GM23248 (cell line): ENCODE measurements around the gene PRKAB1. TPM values are rescaled to one million over a fixed set of nuclear protein-coding genes. Genes with fewer than 3 reads are reported as not detected.
A peak's percentile ranks its signal among the peaks of the same experiment; 100 is the strongest.

Source experiments
- DNase-seq: peaks from one replicate; pipeline ENCODE4 v3.0.0-alpha.2; 2015
- H2AFZ ChIP-seq: fragments of 200-600 bp; sonication (generic); 2 replicates; pipeline ENCODE4 v1.6.1; 2016; ENCODE audit warnings: antibody characterized with exemption
- H3F3A ChIP-seq: fragments of 200-600 bp; sonication (generic); 2 replicates; pipeline ENCODE4 v1.6.1; 2016; ENCODE audit warnings: mild to moderate bottlenecking, antibody characterized with exemption, mixed run types; ENCODE audit not compliant: insufficient read depth
- H3K27ac ChIP-seq: fragments of 200-600 bp; sonication (generic); 2 replicates; pipeline ENCODE4 v1.5.1; 2016; ENCODE audit warnings: mild to moderate bottlenecking
- H3K27me3 ChIP-seq: fragments of 200-600 bp; sonication (generic); replicated peaks from 2 replicates; pipeline ENCODE4 v1.6.1; 2016; ENCODE audit warnings: mild to moderate bottlenecking; ENCODE audit not compliant: insufficient read depth
- H3K36me3 ChIP-seq: fragments of 200-600 bp; sonication (generic); 2 replicates; pipeline ENCODE4 v1.6.1; 2016; ENCODE audit warnings: low read depth, mild to moderate bottlenecking
- H3K4me1 ChIP-seq: fragments of 200-600 bp; sonication (generic); 2 replicates; pipeline ENCODE4 v1.6.1; 2016; ENCODE audit warnings: mild to moderate bottlenecking; ENCODE audit not compliant: insufficient read depth
- H3K4me2 ChIP-seq: fragments of 200-600 bp; sonication (generic); one replicate; pipeline ENCODE4 v1.6.1; 2016; ENCODE audit warnings: mild to moderate bottlenecking; ENCODE audit not compliant: unreplicated experiment
- H3K4me3 ChIP-seq: fragments of 200-600 bp; sonication (generic); 2 replicates; pipeline ENCODE4 v1.5.1; 2016; ENCODE audit warnings: mild to moderate bottlenecking
- H3K79me2 ChIP-seq: fragments of 200-600 bp; sonication (generic); 2 replicates; pipeline ENCODE4 v1.6.1; 2016; ENCODE audit warnings: mild to moderate bottlenecking; ENCODE audit not compliant: insufficient read depth
- H3K9ac ChIP-seq: fragments of 200-600 bp; sonication (generic); 2 replicates; pipeline ENCODE4 v1.6.1; 2016; ENCODE audit warnings: mild to moderate bottlenecking
- H3K9me2 ChIP-seq: fragments of 200-600 bp; sonication (generic); 2 replicates; pipeline ENCODE4 v1.6.1; 2016; ENCODE audit warnings: mixed run types, mild to moderate bottlenecking, moderate library complexity; ENCODE audit not compliant: insufficient read depth
- H3K9me3 ChIP-seq: fragments of 200-600 bp; sonication (generic); one replicate; pipeline ENCODE4 v1.6.1; 2017; ENCODE audit warnings: low read depth
- H4K20me1 ChIP-seq: fragments of 200-600 bp; sonication (generic); 2 replicates; pipeline ENCODE4 v1.6.0; 2016; ENCODE audit not compliant: insufficient read depth
- EZH2 ChIP-seq: fragments of 200-600 bp; sonication (generic); IDR thresholded peaks from 2 replicates; pipeline ENCODE4 v1.6.1; 2018; ENCODE audit warnings: antibody characterized with exemption, mild to moderate bottlenecking; ENCODE audit not compliant: insufficient read depth, poor library complexity, severe bottlenecking
- EZH2phosphoT487 ChIP-seq: fragments of 200-600 bp; sonication (generic); IDR thresholded peaks from 2 replicates; pipeline ENCODE4 v1.6.1; 2018; ENCODE audit warnings: antibody characterized with exemption, moderate library complexity, mild to moderate bottlenecking, low read depth; ENCODE audit not compliant: insufficient read depth
- WGBS, 2 experiments: methylation state at CpG; one replicate each; pipeline ENCODE4 v1.1.6; 2015 to 2017; ENCODE audit warnings: low lambda C conversion rate in 2 of 2, low coverage in 1 of 2; ENCODE audit errors: missing lambda C conversion rate in 2 of 2; 5-methylcytosine and 5-hydroxymethylcytosine counted together
- in situ Hi-C: fragments of 300-500 bp; cut with MboI; formaldehyde crosslinking; loops from 2 replicates; pipeline ENCODE4 v1.15.0; 2020
- polyA plus RNA-seq: library from polyadenylated mRNA; unstranded; fragments of >200 nt; fragmentation: Nextera tagmentation; extraction: Ambion mirVana; gene quantifications from 2 replicates; pipeline ENCODE4 v1.2.1, GENCODE V29; 2016
- total RNA-seq: library from RNA; depleted of rRNA; stranded (reverse); fragments of >200 nt; shearing (Covaris generic); gene quantifications from 2 replicates; pipeline ENCODE4 v1.2.3, GENCODE V29; 2014

PRKAB1 gene
- total and polyA plus RNA-seq, 2 experiments from 2014 or later = 19.2 to 24.7 TPM

DNA sequence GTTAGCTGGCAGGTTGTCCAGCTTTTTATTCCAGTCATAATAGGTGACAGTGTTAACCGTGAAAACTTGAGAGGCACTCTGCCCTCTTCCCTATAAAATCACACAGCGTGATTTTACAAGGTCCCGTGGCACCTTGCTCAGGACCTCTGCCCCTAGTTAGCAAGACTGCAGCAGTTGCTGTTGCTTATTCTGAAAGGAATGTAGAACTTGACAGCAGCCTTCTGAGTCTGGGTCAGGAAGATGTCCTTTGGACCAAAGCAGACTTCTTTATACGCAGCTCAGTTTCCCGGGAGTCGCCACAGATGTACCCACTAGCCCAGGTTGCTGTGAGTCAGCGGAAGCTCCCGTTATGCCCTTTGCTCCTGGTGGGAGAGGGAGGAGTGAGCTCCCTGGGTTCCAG is 13.2 kb downstream of the PRKAB1 start:
- 88 to 90% methylated on average over 8 of the region's 8 CpGs for WGBS, 2 experiments
- TF ChIP-seq EZH2phosphoT487 (no peak), EZH2 (no peak)
- no peaks in the 10 kb centered on the region for H4K20me1 ChIP-seq
- H3K27ac ChIP-seq = no peak overlapping the region
- H3K9me2 ChIP-seq = no peaks in the 10 kb centered on the region
- H3K4me2 ChIP-seq = no peak overlapping the region
- H2AFZ ChIP-seq = no peak overlapping the region
- no peaks in the 10 kb centered on the region for H3K79me2 ChIP-seq
- H3K9me3 ChIP-seq = no peaks in the 10 kb centered on the region
- H3K4me1 ChIP-seq = peaks cover 8% of the 10 kb centered on the region
- no peak overlapping the region for H3K4me3 ChIP-seq
- no peaks in the 10 kb centered on the region for H3K27me3 ChIP-seq
- in situ Hi-C loops = no loop called here
- H3F3A ChIP-seq = peaks cover 15% of the 10 kb centered on the region
- no peak for DNase-seq
- no peak overlapping the region for H3K9ac ChIP-seq
- peaks cover 34% of the 10 kb centered on the region for H3K36me3 ChIP-seq

DNA sequence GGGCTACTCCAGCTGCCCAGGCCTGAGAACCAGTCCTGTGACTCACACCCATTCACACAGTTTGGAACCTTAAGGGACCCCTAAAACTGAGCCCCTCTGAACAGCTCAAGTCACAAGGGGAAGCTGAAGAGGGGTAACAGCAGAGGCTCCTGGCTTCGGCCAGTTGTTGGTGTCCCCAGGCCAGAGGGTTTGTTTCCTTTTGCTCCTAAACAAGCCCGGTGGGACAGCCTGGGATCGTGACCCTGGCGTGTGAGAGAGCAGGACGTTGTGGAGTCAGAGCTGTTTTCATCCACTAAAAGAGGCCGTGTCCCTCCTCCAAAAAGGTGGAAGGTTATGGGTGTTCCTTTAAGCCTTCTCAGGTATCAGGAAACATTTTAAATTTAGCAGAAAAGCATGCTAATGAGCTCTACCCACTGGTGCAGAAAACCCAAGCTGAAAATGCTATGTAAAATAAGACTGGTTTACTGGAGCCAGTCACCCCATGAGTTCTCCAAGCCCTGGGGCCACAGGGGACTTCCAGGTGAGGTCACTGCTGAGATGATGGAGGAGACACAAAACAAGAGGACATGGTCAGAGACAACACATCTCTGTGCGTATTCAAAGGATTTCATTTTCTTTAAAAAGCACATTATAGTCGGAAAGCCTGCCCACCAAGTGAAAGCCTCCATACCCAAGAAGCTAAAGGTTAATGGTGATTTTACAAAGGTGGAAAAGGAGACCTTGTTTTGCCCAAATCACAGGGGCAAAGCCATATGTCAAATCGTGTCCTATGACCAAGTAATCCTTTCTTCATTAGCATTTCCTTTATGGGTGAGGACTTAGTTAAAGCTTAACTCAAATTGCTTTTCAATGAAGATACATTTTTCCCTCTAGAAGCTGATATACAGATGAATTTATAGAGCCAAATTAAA is 14.1 kb downstream of the PRKAB1 start:
- 82% methylated on average over 9 of the region's 9 CpGs for WGBS, 2 experiments
- no peak overlapping the region for H3K27ac ChIP-seq
- H3F3A ChIP-seq = peaks cover 15% of the 10 kb centered on the region

DNA sequence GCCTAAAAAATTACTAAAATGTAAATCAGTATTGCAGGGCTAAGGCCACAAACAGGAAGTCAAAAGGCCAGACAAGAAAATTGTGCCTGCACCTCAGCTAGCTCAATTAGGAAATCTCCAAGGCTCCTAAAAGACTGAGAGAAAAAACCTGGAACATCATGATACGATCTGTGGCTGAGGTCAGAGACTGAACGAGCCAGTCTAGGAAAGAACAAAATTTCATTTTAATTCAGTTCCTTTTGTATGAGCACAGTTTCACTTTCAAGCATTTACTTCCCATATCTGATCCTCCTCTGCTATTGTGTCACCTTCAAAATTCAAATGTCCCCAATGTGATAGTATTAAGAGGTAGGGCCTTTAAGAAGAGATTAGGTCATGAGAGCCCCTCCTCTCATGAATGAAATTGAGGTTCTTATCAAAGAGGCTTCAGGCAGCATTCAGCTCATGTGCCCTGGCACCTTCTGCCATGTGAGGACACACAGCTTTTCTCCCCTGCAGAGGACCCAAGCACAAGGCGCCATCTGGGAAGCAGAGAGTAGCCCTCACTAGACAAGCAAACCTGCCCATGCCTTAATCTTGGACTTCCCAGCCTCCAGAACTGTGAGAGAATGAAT is 14.8 kb downstream of the PRKAB1 start:
- H3K27me3 ChIP-seq = no peaks in the 10 kb centered on the region
- peak overlapping the region; percentile 31 for H3K27ac ChIP-seq
- DNase-seq = no peak
- peak overlapping the region; percentile 24 for H3K4me2 ChIP-seq
- H3K4me1 ChIP-seq = peaks cover 8% of the 10 kb centered on the region
- in situ Hi-C loops = no loop called here
- no peaks in the 10 kb centered on the region for H3K79me2 ChIP-seq
- no peak overlapping the region for H3K9ac ChIP-seq
- peaks cover 27% of the 10 kb centered on the region for H3K36me3 ChIP-seq
- H4K20me1 ChIP-seq = no peaks in the 10 kb centered on the region
- 62 to 64% methylated on average over 3 of the region's 3 CpGs for WGBS, 2 experiments
- peaks cover 15% of the 10 kb centered on the region for H3F3A ChIP-seq
- no peak overlapping the region for H3K4me3 ChIP-seq
- H2AFZ ChIP-seq = no peak overlapping the region
- no peaks in the 10 kb centered on the region for H3K9me3 ChIP-seq
- TF ChIP-seq EZH2phosphoT487 (no peak), EZH2 (no peak)
- H3K9me2 ChIP-seq = no peaks in the 10 kb centered on the region

More for the DNA sequence above, 14.1 kb downstream of the PRKAB1 start:
- DNase-seq = no peak
- no peak for TF ChIP-seq EZH2phosphoT487
- TF ChIP-seq EZH2 = no peak
- H3K9me2 ChIP-seq = no peaks in the 10 kb centered on the region
- H4K20me1 ChIP-seq = no peaks in the 10 kb centered on the region
- no peak overlapping the region for H3K4me2 ChIP-seq
- H3K79me2 ChIP-seq = no peaks in the 10 kb centered on the region
- no peaks in the 10 kb centered on the region for H3K9me3 ChIP-seq
- in situ Hi-C loops = no loop called here
- peaks cover 8% of the 10 kb centered on the region for H3K4me1 ChIP-seq
- no peaks in the 10 kb centered on the region for H3K27me3 ChIP-seq
- no peak overlapping the region for H3K9ac ChIP-seq
- no peak overlapping the region for H2AFZ ChIP-seq
- no peak overlapping the region for H3K4me3 ChIP-seq
- H3K36me3 ChIP-seq = peaks cover 28% of the 10 kb centered on the region

DNA sequence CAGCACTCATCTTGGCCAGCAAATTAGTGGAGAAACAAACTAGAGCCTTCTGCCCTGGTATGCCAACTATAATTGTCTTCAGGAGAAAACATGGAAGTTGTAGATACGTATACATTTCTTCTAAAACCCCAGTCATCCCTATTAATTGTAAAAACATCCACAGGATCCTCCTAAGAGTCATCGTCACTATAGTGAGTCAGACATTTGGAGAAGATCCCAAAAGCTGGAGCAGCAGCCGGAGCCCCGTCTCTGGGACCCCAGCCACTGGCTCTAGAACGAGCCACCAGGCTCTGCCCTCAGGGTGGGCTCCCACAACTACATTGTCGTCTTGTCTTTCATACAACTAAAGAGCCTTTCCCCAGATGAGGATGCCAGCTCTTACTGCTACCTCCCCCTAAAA is 15.5 kb downstream of the PRKAB1 start:
- peaks cover 22% of the 10 kb centered on the region for H3K36me3 ChIP-seq
- DNase-seq = peak; percentile 70
- H2AFZ ChIP-seq = no peak overlapping the region
- peaks cover 8% of the 10 kb centered on the region for H3K4me1 ChIP-seq
- H3K9me3 ChIP-seq = no peaks in the 10 kb centered on the region
- in situ Hi-C loops = no loop called here
- peaks cover 15% of the 10 kb centered on the region for H3F3A ChIP-seq
- H3K27ac ChIP-seq = peak overlapping the region; percentile 31
- no peak overlapping the region for H3K4me3 ChIP-seq
- no peaks in the 10 kb centered on the region for H3K79me2 ChIP-seq
- H3K9ac ChIP-seq = no peak overlapping the region
- no peaks in the 10 kb centered on the region for H3K9me2 ChIP-seq
- H3K27me3 ChIP-seq = no peaks in the 10 kb centered on the region
- H4K20me1 ChIP-seq = no peaks in the 10 kb centered on the region
- TF ChIP-seq EZH2phosphoT487 = no peak
- no peak for TF ChIP-seq EZH2
- 12 to 16% methylated on average over 6 of the region's 6 CpGs for WGBS, 2 experiments
- H3K4me2 ChIP-seq = peak overlapping the region; percentile 24
